ENCODE measurements around the gene C2CD3.
"Not testable (repeated sequence)": the region's sequence is repeated elsewhere in the genome, so short reads cannot be mapped to it uniquely, and the experiment has no call there.

The C2CD3 gene

DNA sequence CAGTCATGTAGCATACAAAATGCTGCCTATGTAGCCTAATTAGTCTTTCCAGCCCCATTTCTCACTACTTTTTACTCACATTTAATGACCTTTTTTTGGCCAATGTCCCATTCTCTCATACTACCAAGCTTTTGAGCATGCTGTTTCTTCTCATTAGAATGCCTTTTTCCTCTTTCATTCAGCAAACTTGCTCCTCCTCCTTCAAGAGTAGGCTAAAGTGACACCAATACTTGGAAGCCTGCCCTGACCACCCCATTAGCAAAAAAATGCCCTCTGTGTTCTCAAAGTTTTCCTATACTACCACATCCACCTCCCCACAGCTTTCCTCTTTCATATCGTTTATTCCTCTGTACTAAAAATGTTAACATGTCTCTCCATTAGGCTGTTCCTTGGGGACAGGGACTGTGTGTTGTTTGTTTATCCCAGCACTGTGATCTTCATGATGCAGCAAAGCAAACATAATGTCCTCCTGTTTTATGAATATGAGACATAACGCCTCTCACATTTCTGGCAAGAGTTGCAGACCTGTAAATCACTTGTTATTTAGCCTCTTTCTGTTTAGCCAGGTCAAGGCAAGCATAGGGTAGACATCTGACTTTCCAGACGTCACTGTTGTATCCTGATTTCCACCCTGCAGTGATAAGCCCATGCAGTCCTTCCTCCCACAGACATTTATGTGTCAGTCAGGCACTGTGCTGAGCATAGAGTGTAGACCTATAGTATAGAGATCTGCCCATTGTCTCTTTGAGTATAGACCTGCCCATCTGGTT, 99.9 kb downstream of the C2CD3 start:
- in situ Hi-C loops (cut with HindIII; ENCODE audit: low sequenced_read_pairs), result loop anchor here (5.0 kb wide), 2 partner anchors 59 to 91 kb away; no protein-coding TSS in a partner anchor

DNA sequence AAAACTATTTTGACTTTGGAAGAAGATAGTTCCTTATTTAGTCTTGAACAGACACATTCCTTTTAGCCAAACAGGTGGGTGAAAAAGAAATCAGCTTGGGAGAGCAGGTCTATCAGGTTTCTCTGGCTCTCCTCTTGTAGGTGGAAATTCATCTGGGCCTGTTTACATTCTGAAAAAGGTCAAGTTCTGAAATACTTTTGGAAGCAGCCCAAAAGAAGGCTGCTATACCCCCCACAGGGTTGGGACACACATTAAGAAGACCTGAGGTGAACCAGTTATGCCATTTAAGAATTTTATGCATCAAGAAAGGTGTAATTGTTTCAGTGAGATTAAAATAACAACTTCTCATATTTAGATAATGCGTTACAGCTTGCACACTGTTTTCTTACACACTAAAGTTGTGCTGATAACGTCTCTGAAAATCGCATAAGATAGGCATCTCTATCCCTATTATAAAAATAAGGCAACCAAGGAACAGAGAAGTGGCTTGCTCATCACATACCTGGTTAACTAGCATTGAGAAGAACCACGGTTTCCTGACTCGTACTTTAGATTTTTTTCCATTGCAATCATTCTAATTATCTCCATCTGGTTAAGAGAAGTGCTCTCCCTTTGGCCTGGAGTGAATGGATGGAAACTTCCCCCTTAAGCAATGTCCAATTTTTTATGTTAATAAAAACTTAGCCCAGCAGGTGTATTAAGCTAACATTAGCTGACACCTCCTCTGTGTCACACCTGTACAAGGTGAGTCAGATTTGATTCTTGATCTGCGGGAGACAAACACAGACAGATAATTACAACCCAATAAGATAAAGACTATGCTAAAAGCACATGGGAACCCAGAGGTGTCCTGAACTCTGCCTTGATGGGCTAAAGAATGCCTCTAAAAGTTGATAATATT, 101.4 kb downstream of the C2CD3 start:
- in situ Hi-C loops (cut with HindIII; ENCODE audit: low sequenced_read_pairs), result loop anchor here (5.0 kb wide), 2 partner anchors 57 to 93 kb away; no protein-coding TSS in a partner anchor

DNA sequence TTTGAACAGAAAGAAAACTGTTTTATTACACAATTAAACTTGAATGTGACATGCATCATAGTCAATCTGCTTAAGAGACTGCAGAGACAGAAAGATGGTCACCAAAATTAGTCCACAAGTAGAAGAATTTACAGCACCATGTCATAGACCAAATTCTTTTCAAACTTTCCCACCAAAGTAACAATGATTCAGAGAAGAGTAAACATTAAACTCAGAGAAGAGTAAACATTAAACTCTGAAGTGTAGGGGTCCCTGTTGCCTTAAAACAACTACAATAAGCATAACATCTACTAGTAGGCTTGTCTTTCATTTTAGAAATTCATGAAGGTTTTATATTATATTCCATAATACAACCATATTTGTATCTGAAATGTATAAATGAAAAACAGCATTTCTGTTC, 104.1 kb downstream of the C2CD3 start:
- in situ Hi-C loops (cut with HindIII; ENCODE audit: low sequenced_read_pairs), result not testable (repeated sequence)

DNA sequence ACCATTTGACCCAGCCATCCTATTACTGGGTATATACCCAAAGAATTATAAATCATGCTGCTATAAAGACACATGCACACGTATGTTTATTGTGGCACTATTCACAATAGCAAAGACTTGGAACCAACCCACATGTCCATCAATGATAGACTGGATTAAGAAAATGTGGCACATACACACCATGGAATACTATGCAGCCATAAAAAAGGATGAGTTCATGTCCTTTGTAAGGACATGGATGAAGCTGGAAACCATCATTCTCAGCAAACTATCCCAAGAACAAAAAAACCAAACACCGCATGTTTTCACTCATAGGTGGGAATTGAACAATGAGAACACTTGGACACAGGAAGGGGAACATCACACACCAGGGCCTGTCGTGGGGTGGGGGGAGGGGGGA, 105.3 kb downstream of the C2CD3 start:
- in situ Hi-C loops (cut with HindIII; ENCODE audit: low sequenced_read_pairs), result not testable (repeated sequence)

DNA sequence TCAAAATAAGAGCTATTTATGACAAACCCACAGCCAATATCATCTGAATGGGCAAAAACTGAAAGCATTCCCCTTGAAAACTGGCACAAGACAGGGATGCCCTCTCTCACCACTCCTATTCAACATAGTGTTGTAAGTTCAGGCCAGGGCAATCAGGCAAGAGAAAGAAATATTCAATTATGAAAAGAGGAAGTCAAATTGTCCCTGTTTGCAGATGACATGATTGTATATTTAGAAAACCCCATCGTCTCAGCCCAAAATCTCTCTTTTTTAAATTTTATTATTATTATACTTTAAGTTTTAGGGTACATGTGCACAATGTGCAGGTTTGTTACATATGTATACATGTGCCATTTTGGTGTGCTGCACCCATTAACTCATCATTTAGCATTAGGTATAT, 107.2 kb downstream of the C2CD3 start:
- in situ Hi-C loops (cut with HindIII; ENCODE audit: low sequenced_read_pairs), result not testable (repeated sequence)

DNA sequence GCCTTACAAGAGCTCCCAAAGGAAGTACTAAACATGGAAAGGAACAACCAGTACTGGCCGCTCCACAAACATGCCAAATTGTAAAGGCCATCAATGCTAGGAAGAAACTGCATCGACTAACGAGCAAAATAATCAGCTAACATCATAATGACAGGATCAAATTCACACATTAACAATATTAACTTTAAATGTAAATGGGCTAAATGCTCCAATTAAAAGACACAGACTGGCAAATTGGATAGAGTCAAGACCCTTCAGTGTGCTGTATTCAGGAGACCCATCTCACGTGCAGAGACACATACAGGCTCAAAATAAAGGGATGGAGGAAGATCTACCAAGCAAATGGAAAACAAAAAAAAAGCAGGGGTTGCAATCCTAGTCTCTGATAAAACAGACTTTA, 109.2 kb downstream of the C2CD3 start:
- in situ Hi-C loops (cut with HindIII; ENCODE audit: low sequenced_read_pairs), result not testable (repeated sequence)

DNA sequence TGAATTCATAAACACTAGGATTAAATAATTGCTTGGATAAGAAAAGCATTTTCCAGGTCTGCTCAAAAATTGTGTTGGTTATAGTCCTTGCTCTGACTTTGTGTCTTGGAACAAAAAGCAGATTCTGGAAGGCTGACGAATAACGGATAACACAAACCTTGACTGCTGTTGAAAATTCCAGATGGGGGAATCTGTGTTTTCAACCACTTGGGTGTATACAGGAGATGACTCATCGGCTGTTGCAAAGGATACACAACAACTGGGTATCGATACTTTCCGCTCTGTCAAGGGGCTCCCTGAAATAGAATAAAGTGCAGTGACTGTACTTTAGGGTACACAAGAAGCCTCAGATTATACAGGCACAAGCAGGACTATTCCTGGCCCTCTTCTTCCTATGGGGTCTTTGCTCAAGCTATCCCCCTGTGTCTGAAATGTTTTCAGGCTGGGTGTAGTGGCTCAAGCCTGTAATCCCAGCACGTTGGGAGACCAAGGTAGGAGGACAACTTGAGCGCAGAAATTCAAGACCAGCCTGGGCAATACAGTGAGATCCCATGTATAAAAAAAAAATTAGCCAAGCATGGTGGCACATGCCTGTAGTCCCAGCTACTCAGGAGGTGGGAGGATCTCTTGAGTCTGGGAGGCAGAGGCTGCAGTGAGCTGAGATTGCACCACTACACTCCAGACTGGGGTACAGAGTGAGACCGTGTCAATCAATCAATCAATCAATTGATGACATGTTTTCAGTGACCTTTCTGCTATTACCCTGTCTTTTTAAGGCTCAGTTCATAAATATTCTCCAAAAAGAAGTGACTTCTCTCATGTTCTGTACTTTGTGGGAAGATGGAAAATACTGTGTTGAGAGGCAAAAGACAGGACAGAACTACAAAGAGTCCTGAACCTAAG, 113.3 kb downstream of the C2CD3 start:
- in situ Hi-C loops (cut with HindIII; ENCODE audit: low sequenced_read_pairs), result no loop called here

DNA sequence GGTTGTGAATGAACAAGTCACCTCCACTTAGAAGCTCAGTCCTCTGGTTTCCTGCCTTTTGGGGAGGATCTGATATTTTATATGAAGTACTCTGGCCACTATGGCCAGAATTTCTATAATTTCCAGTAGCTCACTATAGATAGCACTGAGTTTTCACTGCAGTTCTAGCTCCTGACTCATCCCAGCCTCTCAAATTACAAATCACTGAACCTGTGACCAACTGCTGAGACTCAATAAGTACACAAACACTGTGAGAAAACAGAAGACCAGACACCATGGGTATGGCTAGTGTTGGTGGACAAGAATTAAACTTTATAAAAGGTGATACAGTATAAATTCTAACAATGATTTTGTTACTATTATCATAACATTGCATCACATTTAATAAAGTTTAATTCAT, 114.9 kb downstream of the C2CD3 start:
- in situ Hi-C loops (cut with HindIII; ENCODE audit: low sequenced_read_pairs), result no loop called here

DNA sequence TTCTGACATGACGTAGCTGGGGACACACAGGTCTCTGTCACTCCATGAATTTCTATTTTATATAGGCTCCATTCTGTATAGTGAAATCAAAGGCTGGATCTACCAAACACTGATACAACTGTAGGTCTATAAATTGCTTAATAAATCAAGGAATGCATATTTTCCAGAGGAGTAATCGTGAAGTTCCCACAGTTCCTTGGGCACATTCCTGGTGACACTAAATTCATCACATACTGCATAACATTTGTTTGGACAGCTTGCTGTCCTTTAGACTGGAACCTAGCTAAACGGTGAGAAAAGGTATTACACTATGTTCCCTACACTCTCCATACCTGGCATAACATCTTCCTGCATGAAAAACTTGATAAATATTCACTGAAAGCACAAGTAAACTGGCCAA, 120.3 kb downstream of the C2CD3 start:
- in situ Hi-C loops (cut with HindIII; ENCODE audit: low sequenced_read_pairs), result no loop called here

DNA sequence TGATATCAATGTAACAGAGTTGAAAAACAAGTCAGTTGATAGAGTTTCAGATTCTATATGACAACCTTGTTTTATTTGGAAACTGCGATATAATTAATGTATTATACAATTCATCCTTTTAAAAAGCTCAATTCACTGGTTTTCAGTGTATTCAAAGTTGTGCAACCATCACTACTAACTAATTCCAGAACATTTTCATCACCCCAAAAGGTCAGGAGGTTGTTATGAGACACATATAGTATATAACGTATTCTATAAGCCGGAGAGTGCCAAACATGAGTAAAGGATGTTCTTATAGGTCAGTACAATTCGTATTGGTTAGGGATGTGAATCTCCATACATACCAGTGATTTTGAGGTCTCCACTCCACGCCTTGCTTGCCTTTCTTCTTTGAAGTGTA, 121.8 kb downstream of the C2CD3 start:
- in situ Hi-C loops (cut with HindIII; ENCODE audit: low sequenced_read_pairs), result no loop called here

DNA sequence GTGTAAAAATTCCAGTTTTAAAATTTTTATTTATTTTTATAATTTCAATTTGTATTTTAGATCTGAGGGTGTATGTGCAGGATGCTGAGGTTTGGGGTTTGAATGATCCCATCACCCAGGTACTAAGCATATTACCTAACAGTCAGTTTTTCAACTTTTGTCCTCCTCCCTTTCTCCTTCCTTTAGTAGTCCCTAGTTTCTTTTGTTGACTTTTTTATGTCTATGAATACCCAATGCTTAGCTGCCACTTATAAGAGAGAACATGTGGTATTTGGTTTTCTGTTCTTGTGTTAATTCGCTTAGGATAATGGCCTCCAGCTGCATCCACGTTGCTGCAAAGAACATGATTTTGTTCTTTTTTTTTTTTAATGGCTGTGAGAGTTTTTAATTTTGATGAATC, 126.3 kb downstream of the C2CD3 start:
- in situ Hi-C loops (cut with HindIII; ENCODE audit: low sequenced_read_pairs), result no loop called here

DNA sequence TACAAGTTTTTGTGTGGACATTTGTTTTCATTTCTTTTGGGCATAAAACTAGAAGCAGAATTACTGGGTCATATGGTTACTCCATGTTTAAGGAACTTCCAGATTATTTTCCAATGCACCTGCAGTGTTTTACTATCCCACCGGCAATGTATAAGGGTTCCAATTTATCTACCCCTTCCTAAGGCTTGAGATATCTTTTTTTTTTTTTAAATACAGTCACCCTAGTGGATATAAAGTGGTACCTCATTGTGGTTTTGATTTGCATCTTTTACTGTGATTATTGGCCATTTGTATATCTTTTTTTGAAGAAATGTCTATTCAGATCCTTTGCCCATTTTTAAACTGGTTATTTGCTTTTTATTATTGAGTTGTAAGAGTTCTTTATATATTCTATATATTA, 127.4 kb downstream of the C2CD3 start:
- in situ Hi-C loops (cut with HindIII; ENCODE audit: low sequenced_read_pairs), result no loop called here

DNA sequence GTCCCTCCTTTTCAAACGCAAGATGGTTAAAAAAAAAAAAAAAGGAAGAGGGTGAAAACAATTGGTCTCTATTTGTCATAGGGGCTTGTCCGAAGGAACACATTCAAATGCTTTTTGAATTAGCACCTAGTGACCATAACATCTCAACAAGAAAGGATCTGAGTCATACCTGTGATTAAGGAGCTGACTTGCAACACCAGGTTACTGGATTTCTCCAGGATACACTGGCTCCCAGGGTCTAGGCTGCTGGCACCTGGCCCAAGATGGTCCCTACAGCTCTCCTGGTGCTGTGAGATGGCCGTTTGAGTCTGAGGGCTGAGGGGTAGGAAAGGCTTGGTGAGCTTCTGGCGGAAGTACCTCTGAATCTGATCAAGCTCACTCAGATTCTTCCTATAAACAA, 133.5 kb downstream of the C2CD3 start:
- in situ Hi-C loops (cut with HindIII; ENCODE audit: low sequenced_read_pairs), result loop anchor here (5.0 kb wide), 1 partner anchor 55 kb away; no protein-coding TSS in a partner anchor

DNA sequence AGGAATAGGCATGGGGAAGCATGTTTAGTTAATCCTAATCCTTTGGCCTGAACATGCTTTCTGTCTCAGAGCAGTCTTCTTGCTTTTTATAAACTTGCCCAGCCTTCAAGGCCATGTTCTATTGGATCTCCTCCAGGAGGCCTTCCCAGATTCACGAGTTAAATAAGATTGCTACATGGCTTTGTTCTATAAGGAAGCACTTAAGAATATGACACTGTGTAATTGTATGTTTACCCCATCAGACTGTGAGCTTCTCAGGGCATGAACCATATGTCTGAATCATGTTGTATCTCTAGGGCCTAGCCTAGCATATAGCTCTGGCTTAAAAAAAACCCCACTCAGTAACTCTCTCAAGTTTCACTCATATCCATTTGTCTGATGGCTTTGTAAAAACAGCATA, 135.5 kb downstream of the C2CD3 start:
- in situ Hi-C loops (cut with HindIII; ENCODE audit: low sequenced_read_pairs), result loop anchor here (5.0 kb wide), 1 partner anchor 57 kb away; no protein-coding TSS in a partner anchor

DNA sequence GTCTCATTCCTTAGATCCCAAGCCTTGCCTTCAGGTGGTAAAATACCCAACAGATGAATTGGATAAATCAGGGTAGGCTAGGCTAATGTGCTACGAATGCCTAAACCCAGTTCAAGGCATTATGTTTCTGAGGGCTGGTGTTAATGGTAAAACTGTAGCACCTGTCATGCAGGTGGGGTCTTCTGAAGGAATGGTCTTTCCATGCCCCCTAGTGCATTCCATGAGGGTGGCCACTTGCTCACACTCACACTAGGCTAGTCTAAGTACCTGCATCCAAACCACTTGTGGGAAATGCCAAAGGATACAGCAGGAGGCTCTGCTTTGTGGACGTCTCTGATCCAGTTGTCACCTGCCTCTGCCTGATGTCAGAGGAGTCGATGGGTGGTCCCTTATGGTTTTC, 137.8 kb downstream of the C2CD3 start:
- in situ Hi-C loops (cut with HindIII; ENCODE audit: low sequenced_read_pairs), result no loop called here

DNA sequence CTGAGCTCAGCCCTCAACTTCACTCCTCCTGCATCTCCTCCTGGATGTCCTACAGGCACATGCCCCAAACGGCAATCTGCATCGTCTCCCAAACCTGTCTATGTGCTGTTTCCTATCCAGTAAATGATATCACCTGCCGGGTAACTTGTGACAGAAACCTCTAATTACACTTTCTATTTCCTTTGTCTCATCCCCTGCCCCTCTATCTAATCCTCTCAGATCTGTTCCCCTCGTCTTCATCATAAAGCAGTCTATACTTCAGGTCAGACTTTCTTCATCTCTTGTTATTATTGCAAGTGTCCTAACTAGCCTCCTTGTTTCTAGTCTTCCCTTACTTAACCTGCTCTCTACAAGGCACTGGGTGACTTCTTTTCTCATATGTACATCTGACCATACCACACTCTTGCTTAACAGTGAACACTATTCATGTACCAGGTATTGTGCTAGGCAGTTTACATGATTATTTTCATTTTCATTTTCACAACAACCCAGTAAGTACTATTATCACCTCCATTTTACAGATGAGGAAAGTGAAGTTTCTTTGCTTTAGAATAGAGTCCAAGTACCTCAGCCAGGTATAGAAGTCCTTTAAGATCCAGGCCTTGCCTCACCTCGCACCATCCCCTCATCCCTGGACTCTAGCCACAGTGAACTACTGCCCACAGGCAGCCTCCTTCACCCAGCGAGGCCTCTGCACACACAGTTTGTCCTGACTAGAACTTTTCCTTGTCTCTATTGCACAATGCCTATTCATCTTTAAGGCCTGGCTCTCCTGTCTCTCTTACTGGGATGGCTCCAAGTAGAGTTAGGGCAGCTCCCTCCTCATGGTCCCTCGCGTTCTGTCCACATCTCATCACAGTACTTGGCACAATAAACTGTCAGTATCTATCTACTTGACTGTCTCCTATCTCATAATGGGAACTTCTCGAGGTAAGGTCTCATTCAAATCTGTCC, 139.8 kb downstream of the C2CD3 start:
- in situ Hi-C loops (cut with HindIII; ENCODE audit: low sequenced_read_pairs), result no loop called here

DNA sequence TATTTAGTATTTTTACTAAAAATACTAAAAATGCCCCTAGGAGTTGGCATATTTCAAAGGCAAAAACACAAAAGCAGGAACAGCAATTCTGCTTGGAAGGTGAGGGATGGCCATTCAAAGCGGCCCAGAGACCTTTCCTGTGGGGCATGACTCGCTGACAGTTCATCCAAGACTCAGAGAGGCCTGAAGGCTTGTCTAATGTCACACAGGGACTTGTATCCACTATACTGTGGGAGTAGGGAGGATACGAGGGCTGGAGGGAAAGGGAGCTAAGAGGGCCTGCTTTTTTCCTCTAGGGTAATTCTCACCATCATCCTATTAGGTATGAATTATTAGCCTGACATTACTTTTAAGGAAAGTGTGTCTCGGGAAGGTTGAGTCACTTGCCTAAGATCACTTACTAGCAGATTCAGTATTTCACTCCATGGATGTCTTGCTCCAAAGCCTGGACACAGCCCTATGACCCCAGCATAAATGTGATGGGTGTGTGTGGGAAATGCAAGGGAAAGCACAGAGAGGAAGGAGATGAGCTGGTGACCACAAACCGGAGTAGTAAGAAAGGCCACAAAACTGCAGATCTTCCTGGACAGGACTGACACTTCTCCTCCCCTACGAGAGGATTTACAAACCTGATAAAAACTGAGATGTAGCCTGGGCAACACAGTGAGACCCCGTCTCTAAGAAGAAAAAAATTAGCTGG, 145.2 kb downstream of the C2CD3 start:
- in situ Hi-C loops (cut with HindIII; ENCODE audit: low sequenced_read_pairs), result no loop called here

DNA sequence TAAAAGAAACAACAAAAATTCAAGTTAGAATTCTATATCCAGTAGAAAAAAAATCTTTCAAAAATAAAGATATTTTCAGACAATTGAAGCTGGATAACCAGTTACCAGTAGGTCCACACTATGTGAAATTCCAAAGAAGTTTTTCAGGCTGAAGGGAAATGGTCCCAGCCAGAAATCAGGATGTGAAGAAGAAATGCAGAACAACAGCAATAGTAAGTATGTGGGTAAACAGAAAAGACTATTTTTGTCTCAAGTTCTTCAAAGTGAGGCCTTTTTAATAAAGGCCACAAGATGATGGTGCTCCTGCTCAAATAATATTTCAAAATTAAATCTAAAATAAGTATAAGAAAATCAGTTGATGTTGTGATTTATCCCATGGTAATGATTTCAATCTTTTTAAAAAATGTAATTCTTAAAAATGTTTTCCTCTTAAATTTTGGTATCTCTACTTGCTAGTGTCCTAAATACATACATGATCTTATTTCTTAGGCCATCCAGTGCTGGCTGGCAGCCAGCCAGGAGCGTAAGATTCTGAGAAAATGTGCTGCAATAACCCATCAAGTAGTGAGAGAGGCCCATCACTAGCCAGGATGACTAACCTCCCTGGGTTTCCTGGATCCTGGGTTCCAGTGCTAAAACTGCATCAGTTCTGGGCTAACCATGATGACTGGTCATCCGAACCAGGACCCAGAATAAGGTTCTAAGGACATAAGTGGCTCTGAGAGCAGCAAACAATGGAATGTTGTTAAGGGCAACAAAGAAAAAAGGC, 146.4 kb downstream of the C2CD3 start:
- in situ Hi-C loops (cut with HindIII; ENCODE audit: low sequenced_read_pairs), result no loop called here
